Measurements from ENCODE around the gene NAA50.

NAA50 gene

DNA sequence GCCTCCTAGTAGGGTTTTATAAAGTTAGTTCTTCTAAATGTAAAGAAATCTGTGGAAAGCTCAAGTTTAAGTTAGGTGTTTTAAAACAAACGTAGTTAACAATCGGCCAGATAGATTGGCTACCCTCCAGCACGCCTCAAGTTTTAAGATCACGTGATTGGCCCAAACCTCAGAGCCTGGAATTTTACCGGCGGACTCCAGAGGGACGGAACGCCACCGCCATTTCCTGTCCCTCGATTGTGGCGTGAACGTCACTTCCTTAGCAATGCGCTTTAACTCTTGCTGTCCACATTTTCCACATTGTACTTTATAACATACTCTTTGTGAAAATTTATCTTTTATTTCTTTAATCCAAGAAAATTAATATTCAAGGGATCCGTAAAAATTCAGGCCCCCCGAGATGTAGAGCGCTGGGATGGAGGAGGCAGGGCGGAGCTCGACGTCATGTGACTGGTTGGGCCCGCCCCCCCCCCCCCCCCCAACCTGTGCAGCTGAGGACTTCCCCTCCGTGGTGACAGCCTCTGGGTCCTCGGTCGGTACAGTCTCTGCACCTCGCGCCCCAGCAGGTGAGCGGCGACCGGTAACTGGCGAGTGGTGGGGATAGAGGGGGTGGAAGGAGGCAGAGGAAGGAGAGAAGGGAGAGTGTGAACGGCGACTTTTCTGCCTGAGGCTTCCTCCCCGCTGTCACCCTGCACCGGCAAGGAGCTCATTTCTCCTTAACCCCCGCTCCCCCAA is 666 bp upstream of the NAA50 start, which contains the start of gene ATP6V1A (continued):
- no peak for TF ChIP-seq ZNF488 (tag by site-specific recombination; IDR thresholded peaks at IDR 0.05)
- TF ChIP-seq ZNF341 (tag by site-specific recombination; IDR thresholded peaks at IDR 0.05; ENCODE audit: low read depth), result peak; percentile 69
- no peak for TF ChIP-seq ZNF157 (tag by site-specific recombination; IDR thresholded peaks at IDR 0.05)
- peak; percentile 64 for TF ChIP-seq SP2 (tag by site-specific recombination; IDR thresholded peaks at IDR 0.05)
- TF ChIP-seq ZNF169 (tag by site-specific recombination; IDR thresholded peaks at IDR 0.05), result no peak
- TF ChIP-seq ZNF24 (tag by site-specific recombination; IDR thresholded peaks at IDR 0.05), result peak; percentile 40; the same call in 1 of the 2 replicates
- TF ChIP-seq ZNF514 (tag by site-specific recombination; IDR thresholded peaks at IDR 0.05), result no peak
- no peak for TF ChIP-seq ZNF350 (tag by site-specific recombination; IDR thresholded peaks at IDR 0.05)
- TF ChIP-seq, protein P1, sequence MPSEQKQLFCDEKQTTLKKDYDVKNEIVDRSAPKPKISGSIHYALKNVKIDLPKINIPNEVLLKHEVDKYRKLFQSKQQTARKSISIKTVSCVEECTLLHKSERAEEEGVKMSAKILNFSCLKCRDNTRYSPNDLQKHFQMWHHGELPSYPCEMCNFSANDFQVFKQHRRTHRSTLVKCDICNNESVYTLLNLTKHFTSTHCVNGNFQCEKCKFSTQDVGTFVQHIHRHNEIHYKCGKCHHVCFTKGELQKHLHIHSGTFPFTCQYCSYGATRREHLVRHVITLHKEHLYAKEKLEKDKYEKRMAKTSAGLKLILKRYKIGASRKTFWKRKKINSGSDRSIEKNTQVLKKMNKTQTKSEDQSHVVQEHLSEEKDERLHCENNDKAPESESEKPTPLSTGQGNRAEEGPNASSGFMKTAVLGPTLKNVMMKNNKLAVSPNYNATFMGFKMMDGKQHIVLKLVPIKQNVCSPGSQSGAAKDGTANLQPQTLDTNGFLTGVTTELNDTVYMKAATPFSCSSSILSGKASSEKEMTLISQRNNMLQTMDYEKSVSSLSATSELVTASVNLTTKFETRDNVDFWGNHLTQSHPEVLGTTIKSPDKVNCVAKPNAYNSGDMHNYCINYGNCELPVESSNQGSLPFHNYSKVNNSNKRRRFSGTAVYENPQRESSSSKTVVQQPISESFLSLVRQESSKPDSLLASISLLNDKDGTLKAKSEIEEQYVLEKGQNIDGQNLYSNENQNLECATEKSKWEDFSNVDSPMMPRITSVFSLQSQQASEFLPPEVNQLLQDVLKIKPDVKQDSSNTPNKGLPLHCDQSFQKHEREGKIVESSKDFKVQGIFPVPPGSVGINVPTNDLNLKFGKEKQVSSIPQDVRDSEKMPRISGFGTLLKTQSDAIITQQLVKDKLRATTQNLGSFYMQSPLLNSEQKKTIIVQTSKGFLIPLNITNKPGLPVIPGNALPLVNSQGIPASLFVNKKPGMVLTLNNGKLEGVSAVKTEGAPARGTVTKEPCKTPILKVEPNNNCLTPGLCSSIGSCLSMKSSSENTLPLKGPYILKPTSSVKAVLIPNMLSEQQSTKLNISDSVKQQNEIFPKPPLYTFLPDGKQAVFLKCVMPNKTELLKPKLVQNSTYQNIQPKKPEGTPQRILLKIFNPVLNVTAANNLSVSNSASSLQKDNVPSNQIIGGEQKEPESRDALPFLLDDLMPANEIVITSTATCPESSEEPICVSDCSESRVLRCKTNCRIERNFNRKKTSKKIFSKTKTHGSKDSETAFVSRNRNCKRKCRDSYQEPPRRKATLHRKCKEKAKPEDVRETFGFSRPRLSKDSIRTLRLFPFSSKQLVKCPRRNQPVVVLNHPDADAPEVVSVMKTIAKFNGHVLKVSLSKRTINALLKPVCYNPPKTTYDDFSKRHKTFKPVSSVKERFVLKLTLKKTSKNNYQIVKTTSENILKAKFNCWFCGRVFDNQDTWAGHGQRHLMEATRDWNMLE (tag by site-specific recombination; conservative IDR thresholded peaks at IDR 0.05; ENCODE audit: low read depth), result peak; percentile 39; the same call in 1 of the 2 replicates
- no peak for TF ChIP-seq MYNN (tag by site-specific recombination; IDR thresholded peaks at IDR 0.05; ENCODE audit: borderline replicate concordance)
- TF ChIP-seq ZNF391 (tag by site-specific recombination; IDR thresholded peaks at IDR 0.05; ENCODE audit: borderline replicate concordance, low read depth), result 0 out of 2 replicates have a peak, but pooled peaks have one; percentile 43
- TF ChIP-seq, protein P2, sequence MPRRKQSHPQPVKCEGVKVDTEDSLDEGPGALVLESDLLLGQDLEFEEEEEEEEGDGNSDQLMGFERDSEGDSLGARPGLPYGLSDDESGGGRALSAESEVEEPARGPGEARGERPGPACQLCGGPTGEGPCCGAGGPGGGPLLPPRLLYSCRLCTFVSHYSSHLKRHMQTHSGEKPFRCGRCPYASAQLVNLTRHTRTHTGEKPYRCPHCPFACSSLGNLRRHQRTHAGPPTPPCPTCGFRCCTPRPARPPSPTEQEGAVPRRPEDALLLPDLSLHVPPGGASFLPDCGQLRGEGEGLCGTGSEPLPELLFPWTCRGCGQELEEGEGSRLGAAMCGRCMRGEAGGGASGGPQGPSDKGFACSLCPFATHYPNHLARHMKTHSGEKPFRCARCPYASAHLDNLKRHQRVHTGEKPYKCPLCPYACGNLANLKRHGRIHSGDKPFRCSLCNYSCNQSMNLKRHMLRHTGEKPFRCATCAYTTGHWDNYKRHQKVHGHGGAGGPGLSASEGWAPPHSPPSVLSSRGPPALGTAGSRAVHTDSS (tag by site-specific recombination; IDR thresholded peaks at IDR 0.05), result no peak
- TF ChIP-seq ZNF37A (tag by site-specific recombination; IDR thresholded peaks at IDR 0.05), result no peak
- 0 out of 2 replicates have a peak, but pooled peaks have one; percentile 48 for TF ChIP-seq ZBTB48 (tag by site-specific recombination; IDR thresholded peaks at IDR 0.05)
- TF ChIP-seq EGR2 (tag by site-specific recombination; IDR thresholded peaks at IDR 0.05; ENCODE audit: low read depth), result no peak
- TF ChIP-seq KLF9 (tag by site-specific recombination; IDR thresholded peaks at IDR 0.05; ENCODE audit: low read depth), result no peak
- peak; percentile 48 for TF ChIP-seq ZNF629 (tag by site-specific recombination; IDR thresholded peaks at IDR 0.05)
- TF ChIP-seq KLF10 (tag by site-specific recombination; IDR thresholded peaks at IDR 0.05), result peak; percentile 55
